ENCODE results near the gene TNFAIP1. TPM values are rescaled to one million over a fixed set of nuclear protein-coding genes. Genes with fewer than 3 reads are reported as not detected.
"Not testable (repeated sequence)": the region's sequence is repeated elsewhere in the genome, so short reads cannot be mapped to it uniquely, and the experiment has no call there.

Gene TNFAIP1, protein sequence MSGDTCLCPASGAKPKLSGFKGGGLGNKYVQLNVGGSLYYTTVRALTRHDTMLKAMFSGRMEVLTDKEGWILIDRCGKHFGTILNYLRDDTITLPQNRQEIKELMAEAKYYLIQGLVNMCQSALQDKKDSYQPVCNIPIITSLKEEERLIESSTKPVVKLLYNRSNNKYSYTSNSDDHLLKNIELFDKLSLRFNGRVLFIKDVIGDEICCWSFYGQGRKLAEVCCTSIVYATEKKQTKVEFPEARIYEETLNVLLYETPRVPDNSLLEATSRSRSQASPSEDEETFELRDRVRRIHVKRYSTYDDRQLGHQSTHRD
- 10 to 100 TPM; 19.1 to 53.2 (median 30.4) TPM for total RNA-seq

DNA sequence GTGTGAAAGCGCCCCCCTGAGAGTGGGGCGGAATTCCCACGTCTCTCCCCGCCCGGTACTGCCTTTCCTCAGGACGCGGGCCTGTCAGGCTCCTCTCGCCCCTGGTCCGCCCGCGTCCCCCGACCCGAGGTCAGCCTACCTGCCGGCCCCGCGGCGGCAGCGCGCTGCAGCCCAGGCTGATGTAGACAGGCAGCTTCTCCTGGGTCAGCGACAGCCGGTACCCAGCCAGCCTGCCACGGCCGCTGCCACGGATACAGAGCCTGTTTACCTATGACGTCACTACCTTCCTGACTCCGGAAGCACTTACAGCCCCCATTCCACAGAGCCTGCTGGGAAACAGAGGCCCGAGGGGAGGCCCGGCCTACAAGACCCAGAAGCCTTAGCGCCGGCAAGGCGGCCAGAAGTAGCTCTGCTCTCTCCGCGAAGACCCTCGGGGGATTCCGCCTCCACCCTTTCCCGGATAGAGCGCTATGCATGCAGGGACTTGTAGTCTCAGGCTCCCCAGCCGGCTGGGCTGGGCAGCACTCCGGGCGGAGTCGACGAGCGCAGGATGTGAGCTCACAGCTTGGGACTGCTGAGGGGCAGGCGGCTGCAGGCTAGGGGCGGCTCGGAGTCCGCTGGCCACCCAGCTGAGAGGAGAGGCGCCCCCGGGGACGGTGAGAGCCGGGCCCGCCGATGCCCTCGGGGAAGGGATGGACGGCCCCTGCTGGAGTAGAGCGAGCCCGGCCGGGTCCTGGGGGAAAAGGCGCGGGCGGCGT is at the start of gene TNFAIP1, which contains the start of gene IFT20:
TSS of gene TNFAIP1 (plus strand) at position 561 of the 758 bp plus-strand sequence. CDS start 3,761 bp downstream, outside the sequence.
TSS of gene IFT20 (minus strand) at position 272 of the 758 bp plus-strand sequence. CDS start 3,487 bp downstream, outside the sequence.
- Histone ChIP-seq H3K27ac (peak within 1 kb of the TSS; percentile 82 to 98 (median 96)), H3K4me1 (peaks cover 2 to 70% (median 18%) of the 10 kb centered on the region in 3 donors), H3K27me3 (no peaks in the 10 kb centered on the region), H3K4me3 (peak within 1 kb of the TSS; percentile 60 to 94), H3K9me3 (no peaks in the 10 kb centered on the region), H3K36me3 (peaks cover 0 to 31% of the 10 kb centered on the region in 2 donors)
- 0% methylated on average over 7 of the region's 62 CpGs; no CpG with 5 or more reads in 1 of the 2 donors for WGBS, 2 donors (ENCODE audit: low coverage in 1 of 2)
- peak; percentile 99 for ATAC-seq
- TF ChIP-seq POLR2A (IDR thresholded peaks at IDR 0.05) (peak; percentile 92 to 94), POLR2AphosphoS5 (IDR thresholded peaks at IDR 0.05) (peak; percentile 97), EP300 (IDR thresholded peaks at IDR 0.05) (no peak), CTCF (IDR thresholded peaks at IDR 0.05) (peak in 2 of 4 experiments; percentile 3 to 27)

DNA sequence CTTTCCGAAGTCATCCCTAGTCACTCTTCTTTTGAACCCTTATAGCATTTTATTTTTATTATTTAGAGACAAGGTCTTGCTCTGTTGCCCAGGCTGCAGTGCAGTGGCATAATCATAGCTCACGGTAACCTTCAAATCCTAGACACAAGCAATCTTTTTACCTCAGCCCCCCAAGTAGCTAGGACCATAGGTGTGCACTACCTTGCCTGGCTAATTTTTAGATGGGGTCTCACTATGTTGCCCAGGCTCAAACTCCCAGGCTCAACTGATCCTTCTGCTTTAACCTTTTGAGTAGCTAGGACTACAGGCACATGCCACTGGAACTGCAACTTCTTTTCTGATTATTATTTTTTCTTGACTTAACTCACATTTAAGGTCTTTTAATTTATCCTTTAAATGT is 49.6 kb upstream of the TNFAIP1 start:
- no peaks in the 10 kb centered on the region for H3K36me3 ChIP-seq
- 54 to 74% methylated on average over 2 of the region's 2 CpGs for whole genome bisulfite sequencing, 2 donors (ENCODE audit: low coverage in 1 of 2)
- H3K4me1 ChIP-seq, result no peaks in the 10 kb centered on the region
- H3K27ac ChIP-seq, result no peak overlapping the region
- no peaks in the 10 kb centered on the region for H3K27me3 ChIP-seq
- TF ChIP-seq EP300 (IDR thresholded peaks at IDR 0.05) (no peak), CTCF (IDR thresholded peaks at IDR 0.05) (no peak), POLR2AphosphoS5 (IDR thresholded peaks at IDR 0.05) (no peak), POLR2A (IDR thresholded peaks at IDR 0.05) (no peak)
- H3K4me3 ChIP-seq, result no peak overlapping the region
- no peak for ATAC-seq
- no peaks in the 10 kb centered on the region for H3K9me3 ChIP-seq

GRCh38 chr17:28290703-28291102 is 44.9 kb upstream of the TNFAIP1 start:
- H3K27ac ChIP-seq, result no peak overlapping the region
- no peaks in the 10 kb centered on the region for H3K36me3 ChIP-seq
- no peaks in the 10 kb centered on the region for H3K4me1 ChIP-seq
- peaks cover 10% of the 10 kb centered on the region for H3K27me3 ChIP-seq
- 82% methylated on average over 2 of the region's 2 CpGs; no CpG with 5 or more reads in 1 of the 2 donors for WGBS, 2 donors (ENCODE audit: low coverage in 1 of 2)
- TF ChIP-seq CTCF (IDR thresholded peaks at IDR 0.05) (no peak), POLR2A (IDR thresholded peaks at IDR 0.05) (no peak), POLR2AphosphoS5 (IDR thresholded peaks at IDR 0.05) (no peak), EP300 (IDR thresholded peaks at IDR 0.05) (no peak)
- H3K4me3 ChIP-seq, result no peak overlapping the region
- no peaks in the 10 kb centered on the region for H3K9me3 ChIP-seq
- ATAC-seq, result no peak

DNA sequence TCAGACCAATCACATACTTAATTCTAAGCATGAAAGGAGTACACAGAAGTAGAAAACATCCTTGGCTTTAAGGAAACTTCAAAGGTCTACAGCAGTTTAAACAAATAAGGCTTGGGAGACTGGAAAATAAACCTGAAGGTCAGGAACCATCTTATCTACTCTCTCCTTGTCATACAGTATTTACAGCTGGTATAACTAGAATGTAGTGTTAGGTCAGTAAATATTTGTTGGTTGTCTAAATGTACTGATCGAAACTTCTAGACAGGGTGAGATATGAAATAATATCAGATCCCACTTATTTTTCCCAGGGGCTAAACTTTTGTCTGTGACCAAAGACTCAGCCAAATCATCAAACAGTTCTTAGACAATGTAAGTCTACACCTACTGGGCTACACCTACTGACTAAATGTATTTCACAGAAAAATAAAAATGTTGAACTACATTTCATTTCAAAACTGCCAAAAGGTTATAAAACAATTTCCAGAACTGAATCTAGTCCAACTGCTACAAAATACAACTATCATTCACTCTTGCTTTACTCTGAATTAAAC is 43.7 kb upstream of the TNFAIP1 start:
- Histone ChIP-seq H3K27ac (no peak overlapping the region), H3K4me3 (no peak overlapping the region), H3K27me3 (peaks cover 10% of the 10 kb centered on the region), H3K4me1 (no peaks in the 10 kb centered on the region), H3K9me3 (no peaks in the 10 kb centered on the region), H3K36me3 (no peaks in the 10 kb centered on the region)
- TF ChIP-seq POLR2AphosphoS5 (IDR thresholded peaks at IDR 0.05) (no peak), CTCF (IDR thresholded peaks at IDR 0.05) (no peak), POLR2A (IDR thresholded peaks at IDR 0.05) (no peak), EP300 (IDR thresholded peaks at IDR 0.05) (no peak)
- 32 to 36% methylated on average over 1 of the region's 1 CpG for WGBS, 2 donors (ENCODE audit: low coverage in 1 of 2)
- ATAC-seq, result no peak

GRCh38 chr17:28292878-28293277 is 42.7 kb upstream of the TNFAIP1 start:
- H3K4me3 ChIP-seq, H3K27me3 ChIP-seq, H3K9me3 ChIP-seq, H3K4me1 ChIP-seq, H3K27ac ChIP-seq, ATAC-seq, H3K36me3 ChIP-seq: not testable (repeated sequence)
- 59 to 80% methylated on average over 9 to 12 of the region's 12 CpGs for WGBS, 2 donors (ENCODE audit: low coverage in 1 of 2)

Measured in gastroesophageal sphincter (tissue), 4 donors.